HG02610 (cell line): ENCODE measurements around the gene SHROOM1.
A peak's percentile ranks its signal among the peaks of the same experiment; 100 is the strongest.
"Not testable (repeated sequence)": the region's sequence is repeated elsewhere in the genome, so short reads cannot be mapped to it uniquely, and the experiment has no call there.

Experiments used
- ATAC-seq: cut with Tn5 transposase; IDR thresholded peaks from one replicate; pipeline ENCODE4 v1.9.1; 2021; ENCODE audit warnings: mild to moderate bottlenecking, moderate library complexity; ENCODE audit not compliant: unreplicated experiment

The SHROOM1 gene

GRCh38 chr5:132830436-132831094 lies at the start of gene SHROOM1:
SHROOM1 (minus strand) TSS chr5:132830647; CDS start chr5:132826140, 4,507 bp downstream.
- ATAC-seq, result peak; percentile 63

DNA sequence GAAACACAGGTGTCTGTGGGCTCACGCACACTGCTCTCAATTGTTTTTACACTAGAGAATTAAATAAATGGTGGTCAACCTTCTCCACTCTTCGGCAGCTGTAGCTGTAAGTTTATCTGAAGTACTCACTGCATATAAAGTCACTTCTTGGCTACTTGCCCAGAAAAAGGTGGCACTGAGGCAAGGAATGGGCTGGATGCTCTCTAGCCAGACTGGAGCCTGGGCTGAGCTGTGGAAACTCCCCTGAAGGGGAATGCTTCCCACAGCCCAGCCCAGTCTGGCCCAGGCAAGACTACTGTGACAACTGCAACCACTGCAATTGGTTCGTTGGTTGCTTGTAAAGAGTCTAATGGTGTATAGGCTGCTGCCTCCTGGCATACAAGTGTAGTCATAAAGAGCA lies 47.5 kb upstream of the SHROOM1 start:
- no peak for ATAC-seq

DNA sequence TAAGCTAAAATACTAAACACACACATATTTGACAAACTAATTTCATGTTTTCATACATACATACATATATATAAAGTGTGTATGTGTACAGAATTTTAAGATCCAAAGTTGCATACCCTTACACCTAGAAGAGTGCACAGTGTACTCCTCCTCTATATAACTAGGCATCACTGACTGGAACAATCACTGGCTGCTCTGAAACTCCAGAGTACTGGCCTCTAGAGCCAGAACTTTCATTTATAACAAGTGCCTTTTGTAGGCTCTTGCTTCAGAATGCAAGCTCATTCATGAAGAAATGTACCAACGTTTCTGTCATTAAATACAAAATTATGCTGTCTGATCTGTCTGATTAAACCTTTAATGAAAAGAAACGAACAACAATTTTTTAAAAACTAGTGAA lies 47.0 kb upstream of the SHROOM1 start:
- no peak for ATAC-seq

DNA sequence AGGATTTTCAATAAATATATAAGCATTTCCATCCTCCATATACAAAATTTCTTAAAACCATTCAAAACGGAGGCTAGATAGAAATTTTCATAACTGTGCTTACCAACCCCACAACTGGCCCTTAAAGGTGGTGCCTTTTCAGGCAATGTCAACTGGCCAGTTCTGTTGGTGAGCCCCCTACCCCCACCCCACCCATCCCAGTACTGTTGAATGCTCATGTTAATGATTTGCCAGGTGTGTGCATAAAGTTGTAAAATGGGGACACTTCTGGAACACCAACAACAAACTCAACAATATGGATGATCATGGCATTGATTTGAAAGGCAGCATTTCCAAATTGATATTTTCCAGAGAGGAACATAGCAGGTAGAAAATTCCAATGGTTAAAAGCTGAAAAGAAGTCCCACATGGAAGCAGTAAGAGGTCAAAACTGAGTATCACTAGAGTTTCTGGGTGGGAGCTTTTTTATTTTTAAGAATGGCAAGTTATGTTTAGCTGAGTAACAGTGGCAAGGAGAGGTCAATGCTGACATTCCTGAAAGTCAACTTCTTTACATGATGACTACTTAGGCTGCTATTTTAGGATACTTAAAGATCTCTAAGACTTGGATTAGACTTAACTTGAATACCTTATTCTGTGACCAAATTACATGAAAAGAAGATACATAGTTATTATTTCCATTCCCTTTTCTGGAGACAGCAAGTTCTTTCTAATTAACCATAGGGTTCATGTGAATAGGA lies 45.7 kb upstream of the SHROOM1 start:
- ATAC-seq, result no peak

DNA sequence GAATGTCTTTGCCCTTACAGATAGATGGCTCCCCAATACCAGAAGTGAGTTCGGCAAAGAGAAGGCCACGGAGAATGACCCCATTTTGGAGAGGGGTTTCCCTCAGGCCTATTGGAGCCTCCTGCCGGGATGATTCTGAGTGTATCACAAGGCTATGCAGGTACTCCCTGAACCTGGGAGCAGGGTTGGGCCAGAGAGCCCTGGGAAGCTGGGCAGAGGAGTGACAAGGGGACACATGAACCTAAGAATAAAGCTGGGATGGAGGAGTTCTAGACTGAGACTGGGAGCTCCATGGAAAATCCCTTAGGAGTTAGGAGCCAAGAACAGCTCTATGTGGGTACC lies 43.5 kb upstream of the SHROOM1 start:
- ATAC-seq, result no peak

DNA sequence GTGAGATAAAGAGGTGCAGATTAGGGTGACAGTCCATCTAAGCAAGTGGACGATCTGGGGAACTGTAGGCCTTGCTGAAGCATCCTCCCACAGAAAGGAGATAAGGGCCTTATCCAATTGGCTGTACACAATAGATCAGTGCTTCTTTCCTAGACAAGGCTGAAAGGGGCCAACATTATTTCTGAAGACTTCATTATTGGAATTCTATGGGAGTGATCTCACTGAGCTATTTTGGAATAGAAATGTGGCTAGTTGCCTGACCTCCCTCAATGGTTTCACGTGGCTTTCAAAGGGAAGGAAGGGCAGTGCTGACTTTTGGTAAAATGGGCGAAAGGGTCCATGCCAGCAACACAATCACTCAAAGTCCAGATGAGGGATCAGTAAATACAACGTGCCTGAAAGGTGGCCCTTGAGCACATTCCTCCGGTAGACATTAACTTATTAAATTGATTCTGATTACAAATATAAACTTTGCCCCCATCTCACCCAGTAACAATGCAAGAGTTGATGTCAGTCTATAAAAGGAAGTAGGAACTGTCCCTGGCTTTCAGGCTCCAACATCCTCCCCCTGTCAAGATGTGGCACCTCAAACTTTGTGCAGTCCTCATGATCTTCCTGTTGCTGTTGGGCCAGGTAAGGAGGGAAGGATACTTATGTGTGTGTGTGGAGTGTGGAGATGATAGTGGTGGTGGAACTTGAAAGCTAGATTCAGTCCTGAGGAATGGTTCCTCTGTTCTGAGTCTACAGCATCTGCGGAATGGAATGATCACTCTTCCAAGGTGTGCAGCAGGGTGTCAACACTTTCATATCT lies 42.9 kb upstream of the SHROOM1 start, which contains the start of gene LEAP2:
TSS of gene LEAP2 (plus strand) at position 550 of the 811 bp plus-strand sequence. CDS start at position 577, 27 bp downstream.
- ATAC-seq, result no peak

DNA sequence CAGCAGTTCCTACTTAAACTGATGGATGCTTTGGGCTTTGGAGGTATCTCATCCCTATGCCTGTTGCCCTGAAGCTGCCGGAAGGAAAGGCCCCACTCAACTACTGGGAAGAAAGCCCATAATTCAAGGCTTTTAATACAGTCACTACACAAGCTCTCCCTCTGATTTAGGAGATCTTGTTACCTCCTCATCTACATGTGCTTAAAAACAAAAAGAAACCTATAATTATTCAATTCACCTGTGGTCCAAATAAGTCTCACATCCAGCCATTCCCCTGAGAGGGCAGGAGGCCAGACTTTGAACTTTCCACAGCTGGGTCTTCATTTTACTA lies 42.3 kb upstream of the SHROOM1 start:
- no peak for ATAC-seq

DNA sequence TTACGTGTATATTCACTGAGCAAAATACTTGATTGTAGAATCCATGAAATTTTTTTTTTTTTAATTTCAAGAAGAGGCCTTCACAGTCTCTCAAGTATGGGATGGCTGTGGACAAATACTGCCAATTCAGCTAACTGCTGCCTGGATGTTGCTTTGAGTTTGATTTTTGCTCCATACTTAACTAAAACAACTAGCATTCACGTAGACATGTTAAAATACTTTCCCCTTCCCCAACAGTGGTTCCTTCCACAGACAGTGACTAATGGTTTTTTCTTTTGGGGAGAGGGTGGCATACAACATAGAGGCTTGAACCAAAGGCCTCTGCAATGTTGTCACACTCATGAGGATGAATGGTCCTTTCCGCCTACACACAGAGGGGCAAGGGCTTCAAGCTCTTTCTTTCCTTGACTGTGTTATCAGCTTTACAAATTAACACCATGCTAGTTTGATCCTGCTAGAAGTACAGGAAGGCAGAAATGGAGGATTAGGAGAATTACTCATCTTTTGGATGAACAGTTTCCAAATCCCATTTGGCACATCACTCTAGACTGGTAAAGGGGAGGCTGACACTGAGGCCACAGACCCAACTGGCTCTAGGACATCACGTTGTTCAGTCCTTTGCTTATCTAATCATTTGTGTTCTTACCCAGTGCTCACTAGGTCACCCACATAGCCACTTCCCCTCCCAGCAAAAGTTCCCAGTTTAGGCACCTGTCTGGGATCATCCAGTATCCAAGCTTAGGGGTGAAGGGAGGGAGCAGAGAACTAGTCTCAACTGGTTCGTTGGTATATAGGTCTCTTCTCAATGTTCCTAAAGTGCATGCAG lies 41.2 kb upstream of the SHROOM1 start:
- ATAC-seq, result no peak

GRCh38 chr5:132870801-132871200 lies 40.4 kb upstream of the SHROOM1 start:
- ATAC-seq, result no peak

- ATAC-seq, result no peak
Observed at GRCh38 chr5:132868754-132869153, 38.3 kb upstream of the SHROOM1 start.

DNA sequence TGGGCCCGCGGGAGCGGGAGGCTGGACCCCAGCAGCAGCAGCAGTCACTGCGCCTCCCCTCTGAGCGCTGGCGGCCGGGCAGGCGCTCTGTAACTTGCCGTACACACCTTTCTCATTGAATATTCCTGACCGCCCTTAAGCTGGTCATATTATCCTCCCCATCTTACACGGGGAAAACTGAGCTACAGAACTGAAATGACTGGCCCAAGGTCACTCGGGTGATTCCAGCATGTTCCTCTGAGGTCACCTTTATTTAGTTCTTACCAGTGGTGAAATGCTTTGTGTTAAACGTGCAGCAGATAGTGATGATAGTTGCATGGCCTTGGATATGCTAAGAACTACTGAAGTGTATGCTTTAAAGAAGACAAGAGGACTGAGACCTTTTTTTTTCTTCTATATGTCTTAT lies 36.6 kb upstream of the SHROOM1 start:
- peak; percentile 8 for ATAC-seq

- peak; percentile 99 for ATAC-seq
Observed at GRCh38 chr5:132866342-132867045, 36.0 kb upstream of the SHROOM1 start, which contains the start of the genes GDF9 and UQCRQ. GDF9 (minus strand) TSS chr5:132866469; CDS start chr5:132864533, 1,936 bp downstream. UQCRQ (plus strand) TSS chr5:132866642; CDS start chr5:132866882, 240 bp downstream.

- ATAC-seq, result peak; percentile 22
Observed at GRCh38 chr5:132865668-132866341, 35.4 kb upstream of the SHROOM1 start.

DNA sequence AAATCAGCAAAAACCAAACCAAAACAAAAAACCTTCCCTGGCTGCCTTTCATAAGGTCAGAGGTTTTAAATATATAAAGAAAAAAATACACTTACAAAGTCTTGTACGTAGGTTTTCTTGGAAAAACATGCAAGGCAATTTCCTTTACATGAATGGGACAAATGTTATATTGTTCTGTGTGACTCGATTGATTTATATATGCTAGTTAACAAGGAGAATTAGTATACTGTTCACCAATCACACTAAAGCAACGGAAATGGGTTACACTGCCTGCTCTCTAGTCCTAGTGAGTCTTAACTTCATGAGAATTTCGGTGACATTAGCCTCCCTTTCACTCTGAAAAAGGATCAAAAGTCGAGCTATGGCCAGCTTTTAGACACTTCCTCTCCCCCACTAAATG lies 30.3 kb upstream of the SHROOM1 start:
- no peak for ATAC-seq

DNA sequence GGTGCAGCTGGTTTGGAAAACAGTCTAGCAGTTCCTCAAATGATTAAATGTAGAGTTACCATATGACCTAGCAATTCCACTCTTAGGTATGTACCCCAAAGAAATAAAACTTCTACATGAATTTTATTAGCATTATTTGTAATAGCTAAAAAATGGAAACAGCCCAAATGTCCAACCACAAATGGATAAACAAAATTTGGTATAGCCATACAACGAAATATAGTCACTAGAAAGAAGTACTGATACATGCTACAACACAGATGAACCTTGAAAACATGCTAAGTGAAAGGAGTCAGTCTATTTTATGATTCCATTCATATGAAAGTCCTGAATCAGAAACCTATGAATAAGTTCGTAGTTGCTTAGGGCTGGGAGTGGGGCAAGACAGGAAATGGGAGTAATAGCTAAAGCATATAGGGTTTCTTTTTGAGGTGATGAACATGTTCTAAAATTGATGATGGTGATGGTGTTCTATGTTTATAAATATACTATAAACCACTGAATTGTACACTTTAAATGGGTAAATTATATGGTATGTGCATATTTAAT lies 29.5 kb upstream of the SHROOM1 start:
- no peak for ATAC-seq

DNA sequence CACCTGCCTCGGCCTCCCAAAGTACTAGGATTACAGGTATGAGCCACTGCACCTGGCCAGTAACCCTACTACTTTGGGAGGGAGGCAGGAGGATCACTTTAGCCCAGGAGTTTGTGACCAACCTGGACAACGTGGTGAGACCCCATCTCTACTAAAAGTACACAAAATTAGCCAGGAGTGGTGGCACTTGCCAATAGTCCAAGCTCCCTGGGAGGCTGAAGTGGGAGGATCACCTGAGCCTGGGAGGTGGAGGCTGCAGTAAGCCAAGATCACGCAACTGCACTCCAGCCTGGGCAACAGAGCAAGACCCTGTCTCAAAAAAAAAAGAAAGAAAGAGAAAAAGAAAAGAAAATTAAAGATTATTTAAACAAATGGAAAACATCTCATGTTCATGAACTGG lies 25.6 kb upstream of the SHROOM1 start:
- no peak for ATAC-seq

- not testable (repeated sequence) for ATAC-seq
Observed at GRCh38 chr5:132854992-132855391, 24.5 kb upstream of the SHROOM1 start.

GRCh38 chr5:132854301-132854700 lies 23.9 kb upstream of the SHROOM1 start:
- ATAC-seq, result no peak

DNA sequence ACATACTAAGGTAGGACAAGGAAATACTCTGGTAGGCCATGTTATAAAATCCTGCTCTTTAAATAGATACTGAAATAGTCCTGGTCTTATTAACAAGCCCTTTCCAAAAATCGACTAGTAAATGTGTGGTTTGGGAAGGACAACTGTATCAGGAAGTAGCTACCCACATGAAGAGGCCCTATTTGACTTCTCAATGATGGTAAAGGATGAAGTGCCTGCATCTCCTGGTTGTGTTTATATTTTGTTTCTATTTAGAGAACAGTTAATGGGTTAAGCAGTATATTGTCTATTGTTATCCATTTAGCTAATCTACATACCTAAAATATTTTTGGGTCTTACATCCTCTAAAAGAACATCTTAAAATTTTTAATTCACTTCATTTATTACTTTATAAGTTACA lies 23.3 kb upstream of the SHROOM1 start:
- no peak for ATAC-seq
